Measurements from ENCODE around the gene TMEM184B.

DNA sequence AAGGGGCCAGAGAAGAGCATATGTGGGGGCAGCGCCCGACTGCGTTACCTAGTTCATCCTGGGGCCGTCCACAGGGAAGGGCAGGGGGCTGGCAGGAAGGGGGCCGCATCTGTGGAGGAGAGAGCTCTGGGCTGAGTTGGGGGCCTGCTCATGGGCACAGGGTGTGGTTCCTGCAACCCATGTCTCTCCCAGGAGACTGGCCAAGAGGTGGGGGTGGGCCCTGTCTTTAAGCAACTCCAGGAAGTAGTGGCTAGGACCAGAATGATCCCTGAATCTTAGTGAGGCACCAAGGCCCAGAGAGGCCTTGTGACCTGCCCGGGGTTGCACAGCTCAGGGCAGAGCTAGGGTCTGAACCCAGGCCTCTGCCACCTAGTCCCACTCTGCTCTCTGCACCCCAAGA, 22.5 kb upstream of the TMEM184B start:
- TF ChIP-seq POLR2A (IDR thresholded peaks at IDR 0.05) (no peak), CTCF (IDR thresholded peaks at IDR 0.05 in 8 of 11, conservative IDR thresholded peaks at IDR 0.05 in 3 of 11) (no peak)

Data from spleen (tissue), 7 donors.